GM21390 (cell line): Measurements from ENCODE around the gene IFT25.

Source experiments
- ATAC-seq: cut with Tn5 transposase; IDR thresholded peaks from one replicate; pipeline ENCODE4 v1.9.1; 2021; ENCODE audit not compliant: unreplicated experiment

The IFT25 gene

GRCh38 chr1:53957194-53957818, 11.8 kb upstream of the IFT25 start:
- no peak for ATAC-seq

- no peak for ATAC-seq
Observed at GRCh38 chr1:53956308-53957168, 11.0 kb upstream of the IFT25 start.

- no peak for ATAC-seq
Observed at GRCh38 chr1:53954128-53954527, 8.6 kb upstream of the IFT25 start.

GRCh38 chr1:53951697-53952096, 6.2 kb upstream of the IFT25 start:
- no peak for ATAC-seq

DNA sequence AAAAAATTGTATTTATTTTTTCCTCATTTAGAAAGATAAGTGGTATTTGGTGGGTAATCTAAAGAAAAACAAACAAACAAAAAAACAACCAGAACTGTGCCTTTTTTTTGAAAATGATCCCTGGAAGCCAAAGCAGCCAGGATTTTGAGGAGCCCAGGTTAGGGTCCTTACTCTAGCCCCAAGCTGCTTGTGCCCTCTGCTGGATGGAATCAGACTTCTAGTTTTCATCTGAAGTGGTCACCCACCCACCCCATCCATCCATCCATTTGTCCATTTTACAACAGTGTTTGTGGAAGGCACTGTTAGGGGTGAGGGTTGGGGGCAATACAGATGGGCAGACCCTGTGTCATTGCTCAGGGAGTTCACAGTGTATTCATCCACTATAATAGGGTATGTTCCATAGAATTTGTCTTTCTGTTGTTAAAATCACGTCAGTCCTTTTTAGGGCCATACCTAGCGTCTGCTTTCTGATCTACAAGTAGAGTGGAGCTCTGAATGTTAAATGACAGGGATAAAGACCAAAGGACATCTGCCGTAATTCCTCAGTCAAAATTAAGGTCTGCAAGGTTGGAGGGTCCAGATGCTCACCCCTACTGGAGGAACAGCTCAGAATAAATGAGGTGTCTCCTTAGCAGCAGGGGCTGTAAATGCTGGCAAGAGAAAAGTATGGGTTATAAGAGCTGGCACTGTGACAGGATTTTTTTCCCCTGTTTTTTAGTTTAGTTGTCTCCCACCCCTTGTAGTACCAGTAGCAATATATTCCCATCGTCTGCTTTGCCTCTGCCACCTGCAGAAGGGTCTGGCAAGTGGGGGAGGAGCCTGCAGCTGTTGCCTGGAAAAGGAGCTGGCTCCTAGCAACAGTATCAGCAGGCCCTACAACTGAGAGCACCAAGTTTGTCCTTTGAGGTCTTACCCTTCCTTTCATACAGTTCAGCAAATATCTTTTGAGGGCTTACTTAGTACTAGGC, 3.8 kb upstream of the IFT25 start:
- ATAC-seq = no peak

DNA sequence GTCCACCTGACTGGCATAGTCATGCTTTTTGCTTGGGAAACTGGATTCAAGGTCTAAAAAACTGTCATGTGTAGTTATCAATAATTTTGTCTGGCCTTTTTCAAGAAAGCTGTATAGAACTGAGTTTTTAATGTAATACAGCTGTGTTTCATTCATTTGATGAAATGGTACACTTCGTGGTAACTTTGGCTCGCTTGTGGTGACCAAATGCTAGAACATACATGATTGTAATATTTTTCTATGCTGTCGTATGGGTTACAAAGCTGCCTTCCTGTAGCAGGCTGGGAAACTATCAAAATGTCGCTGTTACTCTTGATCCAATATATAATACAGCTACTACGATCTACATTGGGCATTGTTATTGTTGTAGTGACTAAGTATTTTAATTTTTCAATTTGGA, 2.8 kb upstream of the IFT25 start:
- ATAC-seq = no peak

- no peak for ATAC-seq
Observed at GRCh38 chr1:53947172-53947907, 1.8 kb upstream of the IFT25 start.

GRCh38 chr1:53946252-53947171, 1.0 kb upstream of the IFT25 start, which contains the start of gene LRRC42:
Gene LRRC42, plus strand, starts transcription at chr1:53946350. Its CDS starts 5,650 bp downstream, at chr1:53952000.
- peak; percentile 65 for ATAC-seq

DNA sequence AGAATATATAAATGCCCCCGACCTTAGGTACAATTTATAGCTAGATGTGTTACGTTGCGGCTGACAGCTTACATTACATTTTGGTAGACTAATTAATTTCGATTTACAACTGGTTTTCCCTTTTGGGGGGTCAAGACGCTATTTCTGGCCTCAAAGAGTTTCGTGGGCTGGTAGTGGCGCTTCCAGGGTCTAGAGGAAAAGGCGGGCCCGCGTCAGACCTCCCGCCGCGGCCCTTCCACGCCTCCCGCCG, 391 bp downstream of the IFT25 start:
- ATAC-seq = no peak

GRCh38 chr1:53944469-53945182, 873 bp downstream of the IFT25 start:
- ATAC-seq = no peak

- no peak for ATAC-seq
Observed at GRCh38 chr1:53943490-53944043, 1.9 kb downstream of the IFT25 start.

DNA sequence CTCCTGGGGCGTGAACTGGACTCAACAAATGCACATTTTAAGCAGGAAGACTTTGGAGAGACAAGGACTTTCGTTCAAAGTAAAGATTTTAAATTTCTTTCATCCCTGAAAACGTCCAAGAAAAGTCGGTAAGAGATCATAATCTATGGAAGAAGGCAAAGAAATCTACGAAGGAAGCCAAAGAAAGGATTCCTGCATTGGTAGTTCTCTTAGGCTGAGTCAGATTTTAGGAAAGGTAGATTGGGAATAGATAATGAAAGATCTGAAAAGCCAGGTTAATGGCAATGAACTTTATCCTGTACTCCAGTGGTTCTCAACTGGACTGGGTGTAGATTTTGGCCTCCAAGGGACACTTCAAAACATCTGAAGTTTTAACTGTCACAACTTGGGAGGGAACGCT, 2.4 kb downstream of the IFT25 start:
- ATAC-seq = no peak

GRCh38 chr1:53942127-53942957, 3.2 kb downstream of the IFT25 start:
- ATAC-seq = no peak

- ATAC-seq = no peak
Observed at GRCh38 chr1:53938136-53938830, 7.2 kb downstream of the IFT25 start.

- ATAC-seq = no peak
Observed at GRCh38 chr1:53936430-53936829, 9.1 kb downstream of the IFT25 start.

GRCh38 chr1:53934170-53934765, 11.2 kb downstream of the IFT25 start:
- no peak for ATAC-seq

GRCh38 chr1:53931523-53931922, 14.0 kb downstream of the IFT25 start:
- no peak for ATAC-seq
